Endothelial cell of umbilical vein (primary cell): ENCODE data around the gene PPP2R2C. TPM values are rescaled to one million over a fixed set of nuclear protein-coding genes. Genes with fewer than 3 reads are reported as not detected.

Experiments used
- BruUV-seq: library from RNA; stranded (reverse); fragments of 400-500 nt; replicated peaks from 2 replicates; lab custom pipeline; 2021; lab: Mats Ljungman, UMichigan
- CTCF ChIA-PET: fragments of 300-600, 350-600 bp; sonication (Branson Sonifier 250); formaldehyde crosslinking; loops from one replicate; lab custom pipeline; 2021; ENCODE audit warnings: antibody characterized with exemption, inconsistent platforms; lab: Charles Lee
- POLR2A ChIA-PET: fragments of 300-600, 350-600 bp; sonication (Branson Sonifier 250); formaldehyde crosslinking; loops from one replicate; lab custom pipeline; 2021; ENCODE audit warnings: antibody characterized with exemption, inconsistent platforms; lab: Charles Lee
- DNase-seq: peaks from one replicate; pipeline ENCODE4 v3.0.0-alpha.2; 2011; ENCODE audit warnings: low read depth, low spot score
- FAIRE-seq: peaks from 2 replicates; lab custom pipeline; 2011; peaks lifted over from hg19 to GRCh38; lab: Jason Lieb, UNC
- H2AFZ ChIP-seq: 2 replicates; pipeline ENCODE4 v1.6.0; 2012; ENCODE audit warnings: low read depth, low read length, control low read depth, inconsistent platforms
- H3K27ac ChIP-seq: 2 replicates; pipeline ENCODE4 v1.5.1; 2011; ENCODE audit warnings: low read depth, mild to moderate bottlenecking, control low read depth, low read length, moderate library complexity; ENCODE audit not compliant: insufficient read depth
- H3K27me3 ChIP-seq, 2 experiments: 2 replicates each; pipeline versions ENCODE4 v1.6.0 to v1.6.1; 2011; ENCODE audit warnings: low read length in 2 of 2, mixed read lengths in 1 of 2; ENCODE audit not compliant: control insufficient read depth in 2 of 2, insufficient read depth in 2 of 2
- H3K36me3 ChIP-seq, 2 experiments: 2 replicates in 1 of 2; 3 replicates in 1 of 2; pipeline ENCODE4 v1.5.1; 2011; ENCODE audit warnings: low read length in 2 of 2, mild to moderate bottlenecking in 1 of 2, moderate library complexity in 1 of 2; ENCODE audit not compliant: control insufficient read depth in 2 of 2, insufficient read depth in 2 of 2; ENCODE audit errors: extremely low read depth in 1 of 2
- H3K4me1 ChIP-seq: 3 replicates; pipeline ENCODE4 v1.5.1; 2011; ENCODE audit warnings: mild to moderate bottlenecking, low read length; ENCODE audit not compliant: control insufficient read depth, insufficient read depth; ENCODE audit errors: extremely low read depth
- H3K4me2 ChIP-seq: 2 replicates; pipeline ENCODE4 v1.6.1; 2011; ENCODE audit warnings: low read length, control low read depth, mixed read lengths; ENCODE audit not compliant: insufficient read depth
- H3K4me3 ChIP-seq, 3 experiments: fragments of 200-600 bp in 1 of 3; sonication (generic), shearing (Covaris generic) in 1 of 3; replicated peaks in 1 of 3; 2 replicates each; pipeline ENCODE4 v1.5.1; 2011 to 2016; ENCODE audit warnings: control low read depth in 3 of 3, low read length in 3 of 3, mild to moderate bottlenecking in 2 of 3, inconsistent platforms in 1 of 3, low read depth in 1 of 3, moderate library complexity in 1 of 3; ENCODE audit not compliant: insufficient read depth in 1 of 3
- H3K79me2 ChIP-seq: 2 replicates; pipeline ENCODE4 v1.6.0; 2012; ENCODE audit warnings: low read length, inconsistent platforms; ENCODE audit not compliant: control insufficient read depth, insufficient read depth
- H3K9ac ChIP-seq: replicated peaks from 2 replicates; pipeline ENCODE3; 2011; ENCODE audit warnings: low read length, control low read depth; ENCODE audit not compliant: insufficient read depth; ENCODE audit errors: extremely low read depth
- H3K9me1 ChIP-seq: replicated peaks from 3 replicates; pipeline ENCODE4 v1.6.0; 2011; ENCODE audit warnings: mild to moderate bottlenecking, low read length; ENCODE audit not compliant: control insufficient read depth, insufficient read depth; ENCODE audit errors: extremely low read depth
- H3K9me3 ChIP-seq: replicated peaks from 2 replicates; pipeline ENCODE4 v1.5.1; 2012; ENCODE audit warnings: low read length, inconsistent platforms; ENCODE audit not compliant: control insufficient read depth, insufficient read depth
- H4K20me1 ChIP-seq: replicated peaks from 2 replicates; pipeline ENCODE3; 2011; ENCODE audit warnings: mild to moderate bottlenecking, low read length; ENCODE audit not compliant: control insufficient read depth, insufficient read depth; ENCODE audit errors: extremely low read depth
- CTCF ChIP-seq, 2 donors: IDR thresholded peaks; 1 replicate in 1 of 2; 2 replicates in 1 of 2; pipeline ENCODE4 v1.5.1; 2011; ENCODE audit warnings: low read length in 2 of 2, mild to moderate bottlenecking in 2 of 2, moderate library complexity in 2 of 2, control low read depth in 1 of 2, inconsistent platforms in 1 of 2, low read depth in 1 of 2; ENCODE audit not compliant: insufficient read depth in 1 of 2; ENCODE audit errors: extremely low read depth in 1 of 2
- EZH2 ChIP-seq: IDR thresholded peaks from 2 replicates; pipeline ENCODE4 v1.6.1; 2012; ENCODE audit warnings: borderline replicate concordance, low read depth, mild to moderate bottlenecking, moderate library complexity, low read length, inconsistent platforms; ENCODE audit not compliant: severe bottlenecking
- FOS ChIP-seq: IDR thresholded peaks from 2 replicates; pipeline ENCODE4 v1.6.1; 2011; ENCODE audit warnings: mild to moderate bottlenecking, low read length, moderate library complexity, borderline replicate concordance; ENCODE audit not compliant: insufficient read depth
- GATA2 ChIP-seq: IDR thresholded peaks from 2 replicates; pipeline ENCODE4 v1.7.0; 2011; ENCODE audit warnings: low read depth, mild to moderate bottlenecking, moderate library complexity, mixed read lengths, low read length; ENCODE audit not compliant: insufficient read length, insufficient read depth
- JUN ChIP-seq: IDR thresholded peaks from 2 replicates; pipeline ENCODE4 v1.6.1; 2011; ENCODE audit warnings: borderline replicate concordance, low read depth; ENCODE audit not compliant: insufficient read length, insufficient read depth
- MAX ChIP-seq: IDR thresholded peaks from 2 replicates; pipeline ENCODE4 v1.6.1; 2011; ENCODE audit not compliant: insufficient read depth, insufficient read length
- MYC ChIP-seq: IDR thresholded peaks from one replicate; pipeline ENCODE4 v1.6.1; 2011; ENCODE audit warnings: mild to moderate bottlenecking, low read depth, low read length
- POLR2A ChIP-seq: IDR thresholded peaks from 2 replicates; pipeline ENCODE4 v1.6.1; 2012; ENCODE audit warnings: low read depth, mild to moderate bottlenecking, control low read depth, low read length
- POLR2AphosphoS5 ChIP-seq: IDR thresholded peaks from 2 replicates; pipeline ENCODE4 v1.6.1; 2012; ENCODE audit warnings: low read depth, mild to moderate bottlenecking, control low read depth, low read length, moderate library complexity; ENCODE audit not compliant: insufficient read depth
- dilution Hi-C: fragments of 300-500 bp; cut with MboI; formaldehyde crosslinking; loops from one replicate; pipeline ENCODE4 v1.15.0; 2019; ENCODE audit warnings: low sequenced_read_pairs; ENCODE audit not compliant: extremely low pct_ligation_motif_present
- intact Hi-C: fragments of 100-400 bp; cut with micrococcal nuclease; formaldehyde crosslinking; loops from one replicate; pipeline ENCODE4 v1.10.0; 2022
- polyA plus RNA-seq, 4 experiments: library from polyadenylated mRNA; depleted of rRNA in 3 of 4; stranded (reverse) in 3 of 4; unstranded in 1 of 4; fragments of >200 nt; gene quantifications; 2 replicates each; pipeline versions ENCODE4 v1.2.1 to v1.2.3, GENCODE V29; 2011 to 2012; ENCODE audit warnings: missing spikeins in 1 of 4
- total RNA-seq: library from RNA; stranded (reverse); gene quantifications from 2 replicates; pipeline ENCODE4 v1.2.3, GENCODE V29; 2021

PPP2R2C gene
- total and polyA plus RNA-seq, 2 donors (not counting 3 experiments of a cell fraction or from before 2014, with no cell fraction given) = 0.03 to 0.09 TPM

DNA sequence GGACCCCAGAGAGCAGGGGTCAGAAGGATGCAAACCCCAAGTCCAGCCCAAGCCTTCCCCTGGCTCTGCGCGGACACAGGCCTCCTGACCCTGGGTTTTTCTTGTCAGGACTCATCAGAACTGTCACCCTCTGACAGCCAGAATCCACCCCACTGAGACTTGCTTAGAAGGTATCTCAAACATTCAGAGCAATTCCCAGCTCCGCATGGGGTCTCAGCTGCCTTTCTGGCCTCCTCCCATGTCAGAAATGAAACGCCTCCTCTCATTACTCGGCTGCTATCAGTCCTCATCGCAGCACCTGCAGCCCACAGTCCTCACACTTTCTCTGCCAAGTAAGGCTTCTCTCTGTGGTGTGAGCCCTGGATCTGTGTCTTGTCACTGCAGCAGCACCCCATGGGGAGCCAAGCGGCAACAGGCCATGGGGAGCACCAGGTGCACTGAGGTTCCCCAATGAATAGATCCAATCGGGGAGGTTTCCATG, 105.0 kb downstream of the PPP2R2C start:
- no peak overlapping the region for H3K4me2 ChIP-seq
- DNase-seq (no peak), FAIRE-seq (no peak)
- H3K36me3 ChIP-seq = no peaks in the 10 kb centered on the region
- H3K79me2 ChIP-seq = no peaks in the 10 kb centered on the region
- no peak for TF ChIP-seq MAX
- TF ChIP-seq FOS = no peak
- TF ChIP-seq POLR2AphosphoS5 = no peak
- no peak for TF ChIP-seq GATA2
- no peak for TF ChIP-seq EZH2
- TF ChIP-seq MYC = no peak
- TF ChIP-seq POLR2A = no peak
- TF ChIP-seq JUN = no peak
- TF ChIP-seq CTCF (IDR thresholded peaks at IDR 0.05; ENCODE audit: extremely low read depth in 1 of 2, insufficient read depth in 1 of 2, low read depth in 1 of 2, low read length in 2 of 2) = no peak
- H3K4me3 ChIP-seq = no peak overlapping the region
- H2AFZ ChIP-seq = no peak overlapping the region
- intact Hi-C loops = no loop called here
- no peaks in the 10 kb centered on the region for H3K27me3 ChIP-seq
- ChIA-PET CTCF (no interaction called here), POLR2A (no interaction called here)
- no peak overlapping the region for H3K9ac ChIP-seq
- no peaks in the 10 kb centered on the region for H3K4me1 ChIP-seq
- no peaks in the 10 kb centered on the region for H4K20me1 ChIP-seq
- H3K9me1 ChIP-seq = no peaks in the 10 kb centered on the region
- dilution Hi-C loops = no loop called here
- H3K9me3 ChIP-seq = no peaks in the 10 kb centered on the region
- BruUV-seq = no TSS peak
- no peak overlapping the region for H3K27ac ChIP-seq
